IPS DF 4.7 (cell line): ENCODE results near the gene C10orf90.
"Not testable (repeated sequence)": the region's sequence is repeated elsewhere in the genome, so short reads cannot be mapped to it uniquely, and the experiment has no call there.

Experiments used
- DNase-seq: peaks from one replicate; pipeline ENCODE4 v3.0.0-alpha.2; 2013; ENCODE audit warnings: low spot score; ENCODE audit errors: extremely low read depth

Gene C10orf90

GRCh38 chr10:126393076-126393475, 277.4 kb downstream of the C10orf90 start:
- no peak for DNase-seq

- DNase-seq = no peak
These were observed 278.0 kb downstream of the C10orf90 start for GRCh38 chr10:126392469-126392868.

GRCh38 chr10:126392068-126392467, 278.4 kb downstream of the C10orf90 start:
- DNase-seq = no peak

- DNase-seq = no peak
These were observed 279.2 kb downstream of the C10orf90 start for GRCh38 chr10:126391192-126391885.

- no peak for DNase-seq
These were observed 280.2 kb downstream of the C10orf90 start for GRCh38 chr10:126390324-126390723.

- no peak for DNase-seq
These were observed 282.3 kb downstream of the C10orf90 start, which contains the start of gene ADAM12 for GRCh38 chr10:126387931-126388911. Gene ADAM12 (minus strand): TSS chr10:126388477. CDS start chr10:126388145, 332 bp downstream.

- no peak for DNase-seq
These were observed 283.2 kb downstream of the C10orf90 start for GRCh38 chr10:126387041-126387921.

GRCh38 chr10:126384269-126384873, 286.1 kb downstream of the C10orf90 start:
- no peak for DNase-seq

- DNase-seq = no peak
These were observed 290.0 kb downstream of the C10orf90 start for GRCh38 chr10:126380352-126381076.

GRCh38 chr10:126379166-126379565, 291.3 kb downstream of the C10orf90 start:
- DNase-seq = not testable (repeated sequence)

GRCh38 chr10:126376956-126377355, 293.5 kb downstream of the C10orf90 start:
- DNase-seq = no peak

GRCh38 chr10:126375926-126376554, 294.5 kb downstream of the C10orf90 start:
- DNase-seq = no peak

GRCh38 chr10:126375299-126375698, 295.2 kb downstream of the C10orf90 start:
- no peak for DNase-seq
